Neural cell (in vitro differentiated cells): ENCODE results near the gene AARS1.

Source experiments
- EP300 ChIP-seq: fragments of 450-650 bp; conservative IDR thresholded peaks from 2 replicates; pipeline ENCODE4 v1.6.1; 2014; ENCODE audit warnings: antibody characterized with exemption, mild to moderate bottlenecking, moderate library complexity; ENCODE audit not compliant: poor library complexity, severe bottlenecking
- EZH2 ChIP-seq: fragments of 200-600, 300-800 bp; shearing (Covaris generic), sonication (generic); IDR thresholded peaks from 2 replicates; pipeline ENCODE4 v1.6.1; 2014; ENCODE audit warnings: antibody characterized with exemption, low read length, borderline replicate concordance, mild to moderate bottlenecking; ENCODE audit not compliant: insufficient read depth, poor library complexity, severe bottlenecking
- MXI1 ChIP-seq: fragments of 450-650 bp; conservative IDR thresholded peaks from 2 replicates; pipeline ENCODE4 v1.6.1; 2014; ENCODE audit warnings: antibody characterized with exemption, mild to moderate bottlenecking; ENCODE audit not compliant: poor library complexity, severe bottlenecking
- POLR2AphosphoS5 ChIP-seq: IDR thresholded peaks from 2 replicates; pipeline ENCODE4 v1.6.1; 2012
- RAD21 ChIP-seq: fragments of 450-650 bp; conservative IDR thresholded peaks from 2 replicates; pipeline ENCODE4 v1.6.1; 2014; ENCODE audit warnings: antibody characterized with exemption, mild to moderate bottlenecking, moderate library complexity
- REST ChIP-seq: IDR thresholded peaks from 2 replicates; pipeline ENCODE4 v1.6.1; 2012; ENCODE audit warnings: borderline replicate concordance
- SMC3 ChIP-seq: fragments of 450-650 bp; conservative IDR thresholded peaks from 2 replicates; pipeline ENCODE4 v1.6.1; 2014; ENCODE audit warnings: antibody characterized with exemption, mild to moderate bottlenecking, moderate library complexity; ENCODE audit not compliant: poor library complexity
- TF ChIP-seq, protein P1 (sequence below): fragments of 450-650 bp; IDR thresholded peaks from 2 replicates; pipeline ENCODE4 v1.5.1; 2014; ENCODE audit warnings: antibody characterized with exemption, mild to moderate bottlenecking, moderate library complexity; ENCODE audit not compliant: poor library complexity, severe bottlenecking

DNA sequence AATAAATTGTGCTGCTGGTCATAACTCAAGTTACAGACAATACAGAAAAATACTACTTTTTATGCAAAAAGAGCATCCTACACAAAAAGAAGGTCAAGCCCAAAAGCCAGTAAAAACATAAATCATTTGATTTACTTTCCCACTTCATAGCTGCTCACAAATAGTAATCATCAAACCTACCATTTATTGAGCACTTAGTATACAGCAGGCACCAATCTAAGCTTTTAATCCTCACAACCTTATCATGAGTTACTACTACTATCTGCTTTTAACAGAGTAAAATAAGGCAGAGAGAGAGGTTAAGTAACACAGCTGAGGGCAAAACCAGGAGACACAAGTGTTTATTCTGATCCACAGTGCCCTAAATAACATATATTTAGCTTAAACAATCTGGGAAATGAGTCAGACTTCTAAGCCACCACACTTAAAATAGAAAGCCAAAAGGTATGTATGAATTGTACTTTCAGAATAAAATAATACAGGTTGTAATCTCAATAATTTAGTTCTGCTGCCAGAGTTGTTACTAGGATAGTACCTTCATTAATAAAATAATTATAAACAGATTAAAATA, 1.7 kb upstream of the AARS1 start:
- TF ChIP-seq EZH2 (no peak), SMC3 (no peak), EP300 (no peak), MXI1 (no peak), POLR2AphosphoS5 (no peak), RAD21 (no peak), REST (no peak)
- TF ChIP-seq, protein P1, sequence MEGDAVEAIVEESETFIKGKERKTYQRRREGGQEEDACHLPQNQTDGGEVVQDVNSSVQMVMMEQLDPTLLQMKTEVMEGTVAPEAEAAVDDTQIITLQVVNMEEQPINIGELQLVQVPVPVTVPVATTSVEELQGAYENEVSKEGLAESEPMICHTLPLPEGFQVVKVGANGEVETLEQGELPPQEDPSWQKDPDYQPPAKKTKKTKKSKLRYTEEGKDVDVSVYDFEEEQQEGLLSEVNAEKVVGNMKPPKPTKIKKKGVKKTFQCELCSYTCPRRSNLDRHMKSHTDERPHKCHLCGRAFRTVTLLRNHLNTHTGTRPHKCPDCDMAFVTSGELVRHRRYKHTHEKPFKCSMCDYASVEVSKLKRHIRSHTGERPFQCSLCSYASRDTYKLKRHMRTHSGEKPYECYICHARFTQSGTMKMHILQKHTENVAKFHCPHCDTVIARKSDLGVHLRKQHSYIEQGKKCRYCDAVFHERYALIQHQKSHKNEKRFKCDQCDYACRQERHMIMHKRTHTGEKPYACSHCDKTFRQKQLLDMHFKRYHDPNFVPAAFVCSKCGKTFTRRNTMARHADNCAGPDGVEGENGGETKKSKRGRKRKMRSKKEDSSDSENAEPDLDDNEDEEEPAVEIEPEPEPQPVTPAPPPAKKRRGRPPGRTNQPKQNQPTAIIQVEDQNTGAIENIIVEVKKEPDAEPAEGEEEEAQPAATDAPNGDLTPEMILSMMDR, result no peak
